Measurements from ENCODE around the gene POFUT2. TPM values are rescaled to one million over a fixed set of nuclear protein-coding genes. Genes with fewer than 3 reads are reported as not detected.

POFUT2 gene
- total RNA-seq, 3 donors from 2014 or later, result 26.4 to 38.0 (median 29.8) TPM

DNA sequence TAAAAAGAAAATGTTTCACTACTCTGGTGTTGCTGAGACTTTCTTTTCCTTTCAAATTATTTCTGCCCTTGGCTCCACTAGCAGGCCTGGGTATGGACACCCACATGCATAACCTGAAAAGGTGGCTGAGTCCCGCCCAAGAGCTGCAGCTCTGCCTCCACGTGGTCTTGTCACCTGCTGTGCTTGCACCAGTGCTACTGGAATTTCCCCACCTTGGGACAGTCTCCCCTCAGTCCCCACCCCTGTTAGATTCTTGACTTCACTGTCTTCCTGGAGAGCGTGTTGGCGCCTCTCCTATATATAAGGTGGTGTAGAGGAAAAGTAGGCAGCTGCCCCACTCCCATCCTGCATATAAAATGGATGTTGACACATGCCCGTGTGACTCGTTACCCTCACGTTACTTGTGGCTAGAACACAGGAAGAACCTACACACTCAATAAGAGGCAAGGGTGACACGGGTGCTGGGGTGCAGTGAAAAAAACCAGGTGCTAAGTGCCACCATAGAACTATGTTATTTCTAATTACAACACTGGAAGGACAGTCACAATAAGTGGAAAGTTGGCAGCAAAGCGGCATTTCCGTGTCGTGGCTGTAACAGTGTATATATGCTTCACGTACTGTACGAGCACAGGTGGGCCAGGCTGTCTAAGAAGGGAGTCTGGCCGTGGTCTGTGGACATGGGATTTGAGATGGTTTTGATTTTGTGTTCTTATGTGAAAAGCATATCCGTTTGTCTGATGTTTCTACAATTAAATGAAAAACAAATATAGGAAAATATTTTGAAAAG is 61.0 kb downstream of the POFUT2 start:
- no peak overlapping the region for H3K4me3 ChIP-seq
- DNase-seq (no peak), ATAC-seq (no peak)
- H3K4me1 ChIP-seq (ENCODE audit: low read depth), result no peaks in the 10 kb centered on the region
- no peaks in the 10 kb centered on the region for H3K9me3 ChIP-seq
- intact Hi-C loops (cut with DNase I, micrococcal nuclease), result no loop called here
- H3K36me3 ChIP-seq (ENCODE audit: low read depth), result no peaks in the 10 kb centered on the region
- TF ChIP-seq, protein P1, sequence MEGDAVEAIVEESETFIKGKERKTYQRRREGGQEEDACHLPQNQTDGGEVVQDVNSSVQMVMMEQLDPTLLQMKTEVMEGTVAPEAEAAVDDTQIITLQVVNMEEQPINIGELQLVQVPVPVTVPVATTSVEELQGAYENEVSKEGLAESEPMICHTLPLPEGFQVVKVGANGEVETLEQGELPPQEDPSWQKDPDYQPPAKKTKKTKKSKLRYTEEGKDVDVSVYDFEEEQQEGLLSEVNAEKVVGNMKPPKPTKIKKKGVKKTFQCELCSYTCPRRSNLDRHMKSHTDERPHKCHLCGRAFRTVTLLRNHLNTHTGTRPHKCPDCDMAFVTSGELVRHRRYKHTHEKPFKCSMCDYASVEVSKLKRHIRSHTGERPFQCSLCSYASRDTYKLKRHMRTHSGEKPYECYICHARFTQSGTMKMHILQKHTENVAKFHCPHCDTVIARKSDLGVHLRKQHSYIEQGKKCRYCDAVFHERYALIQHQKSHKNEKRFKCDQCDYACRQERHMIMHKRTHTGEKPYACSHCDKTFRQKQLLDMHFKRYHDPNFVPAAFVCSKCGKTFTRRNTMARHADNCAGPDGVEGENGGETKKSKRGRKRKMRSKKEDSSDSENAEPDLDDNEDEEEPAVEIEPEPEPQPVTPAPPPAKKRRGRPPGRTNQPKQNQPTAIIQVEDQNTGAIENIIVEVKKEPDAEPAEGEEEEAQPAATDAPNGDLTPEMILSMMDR (IDR thresholded peaks at IDR 0.05), result no peak

DNA sequence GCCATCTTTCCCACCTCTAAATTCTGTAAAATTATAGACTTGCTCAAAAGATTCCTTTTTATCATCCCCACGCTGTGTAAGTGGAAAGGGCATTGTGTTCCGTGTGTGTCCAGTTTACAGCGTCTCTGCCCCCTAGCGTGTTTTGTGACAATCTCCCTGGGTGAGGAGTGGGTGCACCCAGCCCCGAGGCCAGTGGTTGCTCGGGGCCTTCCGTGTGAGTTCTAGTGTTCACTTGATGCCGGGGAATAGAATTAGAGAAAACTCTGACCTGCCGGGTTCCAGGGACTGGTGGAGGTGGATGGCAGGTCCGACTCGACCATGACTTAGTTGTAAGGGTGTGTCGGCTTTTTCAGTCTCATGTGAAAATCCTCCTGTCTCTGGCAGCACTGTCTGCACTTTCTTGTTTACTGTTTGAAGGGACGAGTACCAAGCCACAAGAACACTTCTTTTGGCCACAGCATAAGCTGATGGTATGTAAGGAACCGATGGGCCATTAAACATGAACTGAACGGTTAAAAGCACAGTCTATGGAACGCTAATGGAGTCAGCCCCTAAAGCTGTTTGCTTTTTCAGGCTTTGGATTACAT is 61.9 kb downstream of the POFUT2 start:
- no peak overlapping the region for H3K4me3 ChIP-seq
- intact Hi-C loops (cut with DNase I, micrococcal nuclease), result no loop called here
- H3K4me1 ChIP-seq (ENCODE audit: low read depth), result no peaks in the 10 kb centered on the region
- TF ChIP-seq, protein P1 (IDR thresholded peaks at IDR 0.05), result no peak
- H3K36me3 ChIP-seq (ENCODE audit: low read depth), result no peaks in the 10 kb centered on the region
- DNase-seq, result no peak
- no peak for ATAC-seq
- H3K9me3 ChIP-seq, result no peaks in the 10 kb centered on the region

- H3K36me3 ChIP-seq (ENCODE audit: low read depth), result no peaks in the 10 kb centered on the region
- TF ChIP-seq, protein P1 (IDR thresholded peaks at IDR 0.05), result no peak
- DNase-seq, result no peak
- H3K9me3 ChIP-seq, result no peaks in the 10 kb centered on the region
- H3K4me1 ChIP-seq (ENCODE audit: low read depth), result no peaks in the 10 kb centered on the region
- intact Hi-C loops (cut with DNase I, micrococcal nuclease), result no loop called here
- no peak for ATAC-seq
- H3K4me3 ChIP-seq, result no peak overlapping the region
Measured at GRCh38 chr21:45225041-45225740, 62.5 kb downstream of the POFUT2 start.

GRCh38 chr21:45224189-45224938 is 63.3 kb downstream of the POFUT2 start:
- ATAC-seq, result peak; percentile 66
- Histone ChIP-seq H3K4me1 (ENCODE audit: low read depth) (no peaks in the 10 kb centered on the region), H3K36me3 (ENCODE audit: low read depth) (no peaks in the 10 kb centered on the region), H3K4me3 (no peak overlapping the region), H3K9me3 (no peaks in the 10 kb centered on the region)
- DNase-seq, result peak in 1 of 3 donors; percentile 74
- TF ChIP-seq, protein P1 (IDR thresholded peaks at IDR 0.05), result no peak
- intact Hi-C loops (cut with DNase I, micrococcal nuclease), result no loop called here
